AG04450 (cell line): ENCODE measurements around the gene TNFSF8. TPM values are rescaled to one million over a fixed set of nuclear protein-coding genes. Genes with fewer than 3 reads are reported as not detected.

Experiments used
- CTCF ChIA-PET: fragments of 300-600, 350-600 bp; formaldehyde crosslinking; extraction: SDS; loops from one replicate; lab custom pipeline; 2022; ENCODE audit warnings: antibody characterized with exemption, inconsistent platforms; lab: Charles Lee
- POLR2A ChIA-PET: fragments of 350-600 bp; formaldehyde crosslinking; extraction: SDS; loops from one replicate; lab custom pipeline; 2021; ENCODE audit warnings: antibody characterized with exemption, inconsistent platforms; lab: Yijun Ruan, JAX
- DNase-seq: peaks from one replicate; pipeline ENCODE4 v3.0.0-alpha.2; 2011; ENCODE audit warnings: low read depth, low spot score
- H3K27ac ChIP-seq: one replicate; pipeline ENCODE4 v1.5.1; 2012; ENCODE audit warnings: low read depth, low read length, control low read depth
- H3K27me3 ChIP-seq: one replicate; pipeline ENCODE4 v1.6.0; 2012; ENCODE audit warnings: low read length; ENCODE audit not compliant: control insufficient read depth, insufficient read depth
- H3K4me3 ChIP-seq: 2 replicates; pipeline ENCODE4 v1.5.1; 2011; ENCODE audit warnings: mild to moderate bottlenecking, low read depth, low read length, control low read depth
- H3K9me3 ChIP-seq: 2 replicates; pipeline ENCODE4 v1.5.1; 2012; ENCODE audit warnings: low read length; ENCODE audit not compliant: control insufficient read depth, insufficient read depth
- polyA plus RNA-seq: library from polyadenylated mRNA; depleted of rRNA; stranded (reverse); fragments of >200 nt; gene quantifications from 2 replicates; pipeline ENCODE4 v1.2.3, GENCODE V29; 2011
- TF ChIP-seq, protein P1 (sequence below): IDR thresholded peaks from 2 replicates; pipeline ENCODE4 v1.5.1; 2011; ENCODE audit warnings: low read depth, low read length, control low read depth, inconsistent platforms

The TNFSF8 gene
- polyA plus RNA-seq, 1 experiment: not detected

DNA sequence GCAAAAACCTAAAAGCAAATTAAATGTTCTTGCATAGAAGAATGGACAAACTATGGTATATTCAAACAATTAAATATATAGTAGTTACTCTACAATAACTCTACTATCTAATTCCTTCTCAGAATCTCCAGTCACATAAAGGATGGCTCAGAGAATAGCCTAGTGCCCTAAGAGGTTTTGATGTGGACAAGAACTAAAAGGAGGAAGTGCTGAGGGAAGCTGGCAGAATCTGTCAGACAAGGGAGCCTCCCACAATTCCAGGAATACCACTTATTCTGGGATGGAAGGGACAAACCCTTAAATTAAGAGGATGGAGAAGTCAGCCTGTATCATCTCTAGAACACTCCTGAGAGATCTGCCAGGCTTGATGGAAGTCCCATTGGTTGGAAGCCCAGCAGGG, 30.4 kb downstream of the TNFSF8 start:
- peak overlapping the region; percentile 67 for H3K27ac ChIP-seq
- POLR2A ChIA-PET: interaction anchor here (0.7 to 1.7 kb wide), 2 partner anchors 176 to 312 kb away, joined by 3 read pairs; partner anchors contain the start of gene ATP6V1G1

GRCh38 chr9:114899461-114899860, 30.9 kb downstream of the TNFSF8 start:
- POLR2A ChIA-PET: interaction anchor here (0.7 to 1.7 kb wide), 3 partner anchors 175 to 716 kb away, joined by 3 to 6 read pairs (median 3); partner anchors contain the start of gene ATP6V1G1
- CTCF ChIA-PET: interaction anchor here (1.2 to 3.5 kb wide), 2 partner anchors 7 to 11 kb away, joined by 3 to 9 read pairs; no protein-coding TSS in a partner anchor
- TF ChIP-seq, protein P1, sequence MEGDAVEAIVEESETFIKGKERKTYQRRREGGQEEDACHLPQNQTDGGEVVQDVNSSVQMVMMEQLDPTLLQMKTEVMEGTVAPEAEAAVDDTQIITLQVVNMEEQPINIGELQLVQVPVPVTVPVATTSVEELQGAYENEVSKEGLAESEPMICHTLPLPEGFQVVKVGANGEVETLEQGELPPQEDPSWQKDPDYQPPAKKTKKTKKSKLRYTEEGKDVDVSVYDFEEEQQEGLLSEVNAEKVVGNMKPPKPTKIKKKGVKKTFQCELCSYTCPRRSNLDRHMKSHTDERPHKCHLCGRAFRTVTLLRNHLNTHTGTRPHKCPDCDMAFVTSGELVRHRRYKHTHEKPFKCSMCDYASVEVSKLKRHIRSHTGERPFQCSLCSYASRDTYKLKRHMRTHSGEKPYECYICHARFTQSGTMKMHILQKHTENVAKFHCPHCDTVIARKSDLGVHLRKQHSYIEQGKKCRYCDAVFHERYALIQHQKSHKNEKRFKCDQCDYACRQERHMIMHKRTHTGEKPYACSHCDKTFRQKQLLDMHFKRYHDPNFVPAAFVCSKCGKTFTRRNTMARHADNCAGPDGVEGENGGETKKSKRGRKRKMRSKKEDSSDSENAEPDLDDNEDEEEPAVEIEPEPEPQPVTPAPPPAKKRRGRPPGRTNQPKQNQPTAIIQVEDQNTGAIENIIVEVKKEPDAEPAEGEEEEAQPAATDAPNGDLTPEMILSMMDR: no peak
- Histone ChIP-seq H3K4me3 (no peak overlapping the region), H3K27me3 (no peaks in the 10 kb centered on the region), H3K9me3 (no peaks in the 10 kb centered on the region), H3K27ac (no peak overlapping the region)
- DNase-seq: no peak

More for the DNA sequence above, 30.4 kb downstream of the TNFSF8 start:
- H3K9me3 ChIP-seq: no peaks in the 10 kb centered on the region
- H3K4me3 ChIP-seq: no peak overlapping the region
- CTCF ChIA-PET: interaction anchor here (1.2 to 3.5 kb wide), 2 partner anchors 10 to 115 kb away, joined by 4 to 9 read pairs; no protein-coding TSS in a partner anchor
- TF ChIP-seq, protein P1: no peak
- DNase-seq: no peak
- H3K27me3 ChIP-seq: no peaks in the 10 kb centered on the region

GRCh38 chr9:114898741-114899140, 31.6 kb downstream of the TNFSF8 start:
- Histone ChIP-seq H3K27ac (no peak overlapping the region), H3K9me3 (no peaks in the 10 kb centered on the region), H3K4me3 (no peak overlapping the region), H3K27me3 (no peaks in the 10 kb centered on the region)
- TF ChIP-seq, protein P1: no peak
- DNase-seq: no peak
- POLR2A ChIA-PET: interaction anchor here (1.7 kb wide), 1 partner anchor 174 kb away, joined by 3 read pairs; no protein-coding TSS in a partner anchor
- CTCF ChIA-PET: interaction anchor here (1.2 to 3.5 kb wide), 2 partner anchors 8 to 12 kb away, joined by 3 to 9 read pairs; no protein-coding TSS in a partner anchor

DNA sequence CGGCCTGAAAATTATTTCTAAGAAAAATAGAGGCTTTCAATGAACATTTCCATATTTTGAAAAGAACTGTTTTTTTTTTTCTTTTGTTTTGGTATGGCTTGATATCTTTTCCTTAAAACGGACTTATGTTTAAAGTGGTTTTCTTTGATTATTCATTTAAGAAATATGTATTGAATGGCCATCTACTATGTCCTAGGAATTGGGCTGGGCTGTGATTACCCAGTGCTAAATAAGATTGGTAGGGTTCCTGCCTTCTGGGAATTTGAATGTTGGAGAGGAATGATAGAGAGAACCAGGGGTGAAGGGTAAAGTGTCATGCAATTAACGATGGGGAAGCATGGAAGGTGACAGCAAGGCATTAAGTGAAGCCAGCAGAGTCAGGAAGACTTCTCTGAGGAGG, 33.2 kb downstream of the TNFSF8 start:
- Histone ChIP-seq H3K4me3 (no peak overlapping the region), H3K9me3 (no peaks in the 10 kb centered on the region), H3K27me3 (no peaks in the 10 kb centered on the region), H3K27ac (no peak overlapping the region)
- ChIA-PET POLR2A (no interaction called here), CTCF (no interaction called here)
- TF ChIP-seq, protein P1: no peak
- no peak for DNase-seq

GRCh38 chr9:114896344-114896743, 34.0 kb downstream of the TNFSF8 start:
- TF ChIP-seq, protein P1: no peak
- no peak for DNase-seq
- H3K27ac ChIP-seq: no peak overlapping the region
- CTCF ChIA-PET: interaction anchor here (1.1 to 1.5 kb wide), 2 partner anchors 11 to 14 kb away, joined by 3 read pairs; no protein-coding TSS in a partner anchor
- H3K9me3 ChIP-seq: no peaks in the 10 kb centered on the region
- no peak overlapping the region for H3K4me3 ChIP-seq
- POLR2A ChIA-PET: no interaction called here
- H3K27me3 ChIP-seq: no peaks in the 10 kb centered on the region
